Fibroblast of lung (primary cell): ENCODE results near the gene CCDC187.

Experiments used
- CTCF ChIP-seq, 2 donors: IDR thresholded peaks in 1 of 2; conservative IDR thresholded peaks in 1 of 2; 1 replicate in 1 of 2; 2 replicates in 1 of 2; pipeline ENCODE4 v1.5.1; 2011 to 2012; ENCODE audit warnings: low read length in 2 of 2, control low read depth in 1 of 2, inconsistent platforms in 1 of 2, low read depth in 1 of 2, mild to moderate bottlenecking in 1 of 2
- EZH2 ChIP-seq: IDR thresholded peaks from 2 replicates; pipeline ENCODE4 v1.5.1; 2012; ENCODE audit warnings: low read length, control low read depth, mild to moderate bottlenecking; ENCODE audit errors: missing control alignments

GRCh38 chr9:136276716-136277115, 27.2 kb downstream of the CCDC187 start:
- TF ChIP-seq CTCF (conservative IDR thresholded peaks at IDR 0.05 in 1 of 2, IDR thresholded peaks at IDR 0.05 in 1 of 2; ENCODE audit: low read depth in 1 of 2, low read length in 2 of 2) (no peak), EZH2 (no peak)
